Measurements from ENCODE around the gene DGKH.

DNA sequence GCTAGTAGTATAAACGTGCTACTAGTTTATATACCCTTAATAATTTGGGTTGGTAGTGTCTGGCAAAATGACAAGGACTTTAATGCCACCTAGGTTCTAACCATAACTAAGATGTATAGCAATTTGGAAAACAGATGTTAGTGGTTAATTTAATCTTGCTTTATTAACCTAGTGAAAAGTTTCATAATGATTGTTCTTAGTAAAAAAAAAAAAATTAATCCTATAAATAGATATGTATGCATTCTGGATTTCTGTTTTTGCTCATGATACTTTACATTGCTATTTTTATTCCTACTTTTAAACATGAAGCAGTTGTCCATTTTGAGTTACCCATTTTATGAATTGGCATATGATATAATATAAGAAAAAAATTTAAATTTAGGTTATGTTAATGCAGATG is 36.3 kb downstream of the DGKH start:
- TF ChIP-seq, protein P1, sequence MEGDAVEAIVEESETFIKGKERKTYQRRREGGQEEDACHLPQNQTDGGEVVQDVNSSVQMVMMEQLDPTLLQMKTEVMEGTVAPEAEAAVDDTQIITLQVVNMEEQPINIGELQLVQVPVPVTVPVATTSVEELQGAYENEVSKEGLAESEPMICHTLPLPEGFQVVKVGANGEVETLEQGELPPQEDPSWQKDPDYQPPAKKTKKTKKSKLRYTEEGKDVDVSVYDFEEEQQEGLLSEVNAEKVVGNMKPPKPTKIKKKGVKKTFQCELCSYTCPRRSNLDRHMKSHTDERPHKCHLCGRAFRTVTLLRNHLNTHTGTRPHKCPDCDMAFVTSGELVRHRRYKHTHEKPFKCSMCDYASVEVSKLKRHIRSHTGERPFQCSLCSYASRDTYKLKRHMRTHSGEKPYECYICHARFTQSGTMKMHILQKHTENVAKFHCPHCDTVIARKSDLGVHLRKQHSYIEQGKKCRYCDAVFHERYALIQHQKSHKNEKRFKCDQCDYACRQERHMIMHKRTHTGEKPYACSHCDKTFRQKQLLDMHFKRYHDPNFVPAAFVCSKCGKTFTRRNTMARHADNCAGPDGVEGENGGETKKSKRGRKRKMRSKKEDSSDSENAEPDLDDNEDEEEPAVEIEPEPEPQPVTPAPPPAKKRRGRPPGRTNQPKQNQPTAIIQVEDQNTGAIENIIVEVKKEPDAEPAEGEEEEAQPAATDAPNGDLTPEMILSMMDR (IDR thresholded peaks at IDR 0.05 in 2 of 3, conservative IDR thresholded peaks at IDR 0.05 in 1 of 3; ENCODE audit: borderline replicate concordance in 1 of 3, insufficient read depth in 1 of 3, low read depth in 2 of 3, low read length in 2 of 3) = no peak
- TF ChIP-seq, protein P2, sequence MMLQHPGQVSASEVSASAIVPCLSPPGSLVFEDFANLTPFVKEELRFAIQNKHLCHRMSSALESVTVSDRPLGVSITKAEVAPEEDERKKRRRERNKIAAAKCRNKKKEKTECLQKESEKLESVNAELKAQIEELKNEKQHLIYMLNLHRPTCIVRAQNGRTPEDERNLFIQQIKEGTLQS (IDR thresholded peaks at IDR 0.05) = no peak
- TF ChIP-seq POLR2A (IDR thresholded peaks at IDR 0.05; ENCODE audit: borderline replicate concordance, extremely low read depth, insufficient read depth, insufficient read length) (no peak), CEBPB (IDR thresholded peaks at IDR 0.05; ENCODE audit: low read depth) (no peak), POLR2AphosphoS5 (IDR thresholded peaks at IDR 0.05; ENCODE audit: low read depth, low read length) (no peak), ZNF274 (IDR thresholded peaks at IDR 0.05; ENCODE audit: low read depth, low read length) (no peak), EZH2phosphoT487 (IDR thresholded peaks at IDR 0.05; ENCODE audit: borderline replicate concordance) (no peak), EZH2 (IDR thresholded peaks at IDR 0.05) (no peak), SRF (IDR thresholded peaks at IDR 0.05; ENCODE audit: low read depth) (no peak), TCF7L2 (IDR thresholded peaks at IDR 0.05; ENCODE audit: borderline replicate concordance, extremely low read depth, insufficient read depth, insufficient read length) (no peak)
- TF ChIP-seq, protein P3, sequence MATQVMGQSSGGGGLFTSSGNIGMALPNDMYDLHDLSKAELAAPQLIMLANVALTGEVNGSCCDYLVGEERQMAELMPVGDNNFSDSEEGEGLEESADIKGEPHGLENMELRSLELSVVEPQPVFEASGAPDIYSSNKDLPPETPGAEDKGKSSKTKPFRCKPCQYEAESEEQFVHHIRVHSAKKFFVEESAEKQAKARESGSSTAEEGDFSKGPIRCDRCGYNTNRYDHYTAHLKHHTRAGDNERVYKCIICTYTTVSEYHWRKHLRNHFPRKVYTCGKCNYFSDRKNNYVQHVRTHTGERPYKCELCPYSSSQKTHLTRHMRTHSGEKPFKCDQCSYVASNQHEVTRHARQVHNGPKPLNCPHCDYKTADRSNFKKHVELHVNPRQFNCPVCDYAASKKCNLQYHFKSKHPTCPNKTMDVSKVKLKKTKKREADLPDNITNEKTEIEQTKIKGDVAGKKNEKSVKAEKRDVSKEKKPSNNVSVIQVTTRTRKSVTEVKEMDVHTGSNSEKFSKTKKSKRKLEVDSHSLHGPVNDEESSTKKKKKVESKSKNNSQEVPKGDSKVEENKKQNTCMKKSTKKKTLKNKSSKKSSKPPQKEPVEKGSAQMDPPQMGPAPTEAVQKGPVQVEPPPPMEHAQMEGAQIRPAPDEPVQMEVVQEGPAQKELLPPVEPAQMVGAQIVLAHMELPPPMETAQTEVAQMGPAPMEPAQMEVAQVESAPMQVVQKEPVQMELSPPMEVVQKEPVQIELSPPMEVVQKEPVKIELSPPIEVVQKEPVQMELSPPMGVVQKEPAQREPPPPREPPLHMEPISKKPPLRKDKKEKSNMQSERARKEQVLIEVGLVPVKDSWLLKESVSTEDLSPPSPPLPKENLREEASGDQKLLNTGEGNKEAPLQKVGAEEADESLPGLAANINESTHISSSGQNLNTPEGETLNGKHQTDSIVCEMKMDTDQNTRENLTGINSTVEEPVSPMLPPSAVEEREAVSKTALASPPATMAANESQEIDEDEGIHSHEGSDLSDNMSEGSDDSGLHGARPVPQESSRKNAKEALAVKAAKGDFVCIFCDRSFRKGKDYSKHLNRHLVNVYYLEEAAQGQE (IDR thresholded peaks at IDR 0.05; ENCODE audit: low read depth) = no peak

Data from HCT116 (cell line).